ENCODE measurements around the gene PRSS50. TPM values are rescaled to one million over a fixed set of nuclear protein-coding genes. Genes with fewer than 3 reads are reported as not detected.
A peak's percentile ranks its signal among the peaks of the same experiment; 100 is the strongest.
"Not testable (repeated sequence)": the region's sequence is repeated elsewhere in the genome, so short reads cannot be mapped to it uniquely, and the experiment has no call there.

Gene PRSS50
- total and polyA plus RNA-seq, 8 donors: under 0.01 to 0.10 TPM; not detected in 6

DNA sequence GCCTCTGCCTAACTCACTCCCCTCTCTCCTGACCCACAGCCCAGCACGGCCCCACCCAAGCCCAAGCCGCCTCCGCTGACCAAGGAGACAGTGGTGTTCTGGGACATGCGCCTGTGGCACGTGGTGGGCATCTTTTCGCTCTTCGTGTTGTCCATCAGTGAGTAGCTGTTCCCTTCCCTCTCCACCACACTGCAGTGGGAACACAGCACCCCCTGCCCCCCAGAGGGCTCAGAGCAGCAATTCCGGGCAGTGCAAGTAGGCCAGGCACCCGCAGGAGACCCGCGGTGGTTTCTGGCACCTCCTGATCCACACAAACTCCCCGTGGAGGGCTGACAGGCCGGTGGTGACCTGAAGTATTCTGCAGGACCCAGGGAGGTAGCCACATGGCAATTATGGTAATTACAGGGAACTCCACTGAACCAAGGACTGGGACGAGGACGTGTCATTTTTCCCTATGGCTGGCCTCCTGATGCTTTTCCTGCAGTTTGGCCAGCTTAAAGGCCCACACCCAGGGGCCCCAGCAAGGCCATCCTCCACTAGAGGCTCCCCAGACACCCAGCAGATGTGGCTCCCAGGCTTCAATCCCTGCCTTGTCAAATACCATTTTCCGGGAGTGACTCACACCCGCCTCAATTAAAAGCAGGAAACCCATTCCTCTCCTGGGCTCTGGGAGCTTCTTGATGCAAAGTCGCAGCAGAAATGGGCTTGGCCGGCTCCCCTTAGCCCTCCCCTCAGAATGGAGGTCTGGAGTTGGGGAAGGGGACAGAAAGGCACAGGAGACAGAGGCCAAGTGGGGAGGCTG lies 11.7 kb downstream of the PRSS50 start:
- H3K9me3 ChIP-seq: no peaks in the 10 kb centered on the region
- H3K27ac ChIP-seq: no peak overlapping the region
- no peak overlapping the region for H3K4me3 ChIP-seq
- no peak for DNase-seq
- TF ChIP-seq, protein P1, sequence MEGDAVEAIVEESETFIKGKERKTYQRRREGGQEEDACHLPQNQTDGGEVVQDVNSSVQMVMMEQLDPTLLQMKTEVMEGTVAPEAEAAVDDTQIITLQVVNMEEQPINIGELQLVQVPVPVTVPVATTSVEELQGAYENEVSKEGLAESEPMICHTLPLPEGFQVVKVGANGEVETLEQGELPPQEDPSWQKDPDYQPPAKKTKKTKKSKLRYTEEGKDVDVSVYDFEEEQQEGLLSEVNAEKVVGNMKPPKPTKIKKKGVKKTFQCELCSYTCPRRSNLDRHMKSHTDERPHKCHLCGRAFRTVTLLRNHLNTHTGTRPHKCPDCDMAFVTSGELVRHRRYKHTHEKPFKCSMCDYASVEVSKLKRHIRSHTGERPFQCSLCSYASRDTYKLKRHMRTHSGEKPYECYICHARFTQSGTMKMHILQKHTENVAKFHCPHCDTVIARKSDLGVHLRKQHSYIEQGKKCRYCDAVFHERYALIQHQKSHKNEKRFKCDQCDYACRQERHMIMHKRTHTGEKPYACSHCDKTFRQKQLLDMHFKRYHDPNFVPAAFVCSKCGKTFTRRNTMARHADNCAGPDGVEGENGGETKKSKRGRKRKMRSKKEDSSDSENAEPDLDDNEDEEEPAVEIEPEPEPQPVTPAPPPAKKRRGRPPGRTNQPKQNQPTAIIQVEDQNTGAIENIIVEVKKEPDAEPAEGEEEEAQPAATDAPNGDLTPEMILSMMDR (IDR thresholded peaks at IDR 0.05): no peak
- TF ChIP-seq EP300 (IDR thresholded peaks at IDR 0.05): no peak
- TF ChIP-seq POLR2A (IDR thresholded peaks at IDR 0.05): no peak
- no peak for TF ChIP-seq POLR2AphosphoS5 (IDR thresholded peaks at IDR 0.05)
- H3K36me3 ChIP-seq: no peaks in the 10 kb centered on the region
- peaks cover 7 to 17% (median 8%) of the 10 kb centered on the region in 4 donors for H3K4me1 ChIP-seq
- WGBS, 5 donors: 65 to 79% (median 75%) methylated on average over 19 of the region's 19 CpGs
- intact Hi-C loops (cut with DNase I; ENCODE audit: low total_unique reads): loop anchor here (5.0 kb wide), 1 partner anchor 196 kb away; no protein-coding TSS in a partner anchor
- peaks cover 0 to 21% (median 13%) of the 10 kb centered on the region in 3 donors for H3K27me3 ChIP-seq

DNA sequence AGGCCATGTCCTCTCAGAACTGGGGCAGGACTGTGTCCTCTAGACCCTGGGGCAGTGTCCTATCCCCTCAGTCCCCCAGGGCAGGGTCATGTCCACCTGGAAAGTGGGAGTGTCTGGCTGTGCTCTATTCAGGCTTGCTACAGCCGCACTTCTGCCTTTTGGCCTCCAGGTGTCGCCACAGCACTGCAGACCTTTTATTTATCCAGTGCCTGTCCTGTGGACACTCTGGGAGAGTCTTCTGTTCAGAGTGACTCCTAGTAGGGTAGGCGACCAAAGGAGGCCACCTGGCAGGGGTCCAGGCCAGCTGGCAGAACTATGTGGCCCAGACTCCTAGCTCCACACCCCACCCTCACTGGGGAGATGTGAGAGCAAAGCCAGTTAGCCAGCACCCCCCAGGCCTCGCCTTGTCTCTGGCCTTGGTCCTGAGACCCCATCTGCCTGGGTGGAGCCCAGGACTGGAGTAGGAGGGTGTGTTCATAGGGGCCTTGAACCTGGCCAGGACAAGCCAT lies 12.6 kb downstream of the PRSS50 start:
- WGBS, 5 donors: 19 to 25% (median 21%) methylated on average over 4 of the region's 4 CpGs
- peak; percentile 80 to 88 for DNase-seq
- Histone ChIP-seq H3K4me1 (peaks cover 13 to 26% (median 16%) of the 10 kb centered on the region in 4 donors), H3K27me3 (peaks cover 0 to 26% (median 17%) of the 10 kb centered on the region in 3 donors), H3K27ac (no peak overlapping the region), H3K4me3 (no peak overlapping the region), H3K36me3 (no peaks in the 10 kb centered on the region), H3K9me3 (no peaks in the 10 kb centered on the region)
- intact Hi-C loops (cut with DNase I; ENCODE audit: low total_unique reads): loop anchor here (5.0 kb wide), 1 partner anchor 197 kb away; no protein-coding TSS in a partner anchor
- TF ChIP-seq, protein P1 (IDR thresholded peaks at IDR 0.05): peak in 5 of 7 experiments; percentile 91 to 98 (median 96)
- TF ChIP-seq POLR2AphosphoS5 (IDR thresholded peaks at IDR 0.05): no peak

DNA sequence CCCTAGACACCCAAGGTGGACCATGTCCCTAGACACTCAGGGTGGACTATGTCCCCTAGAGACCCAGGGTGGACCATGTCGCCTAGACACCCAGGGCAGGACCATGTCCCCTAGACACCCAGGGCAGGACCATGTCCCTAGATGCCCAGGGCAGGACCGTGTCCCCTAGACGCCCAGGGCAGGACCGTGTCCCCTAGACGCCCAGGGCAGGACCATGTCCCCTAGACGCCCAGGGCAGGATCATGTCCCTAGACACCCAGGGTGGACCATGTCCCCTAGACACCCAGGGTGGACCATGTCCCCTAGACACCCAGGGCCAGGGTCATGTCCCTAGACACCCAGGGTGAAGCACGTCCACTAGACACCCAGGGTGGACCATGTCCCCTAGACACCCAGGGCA lies 13.3 kb downstream of the PRSS50 start:
- H3K4me1 ChIP-seq: peaks cover 18 to 33% (median 23%) of the 10 kb centered on the region in 4 donors
- H3K36me3 ChIP-seq; DNase-seq; H3K27ac ChIP-seq; intact Hi-C loops (cut with DNase I; ENCODE audit: low total_unique reads); H3K9me3 ChIP-seq; H3K4me3 ChIP-seq: not testable (repeated sequence)
- peaks cover 0 to 26% (median 17%) of the 10 kb centered on the region in 3 donors for H3K27me3 ChIP-seq
- 49 to 80% (median 50%) methylated on average over 1 to 7 of the region's 7 CpGs for WGBS, 5 donors

DNA sequence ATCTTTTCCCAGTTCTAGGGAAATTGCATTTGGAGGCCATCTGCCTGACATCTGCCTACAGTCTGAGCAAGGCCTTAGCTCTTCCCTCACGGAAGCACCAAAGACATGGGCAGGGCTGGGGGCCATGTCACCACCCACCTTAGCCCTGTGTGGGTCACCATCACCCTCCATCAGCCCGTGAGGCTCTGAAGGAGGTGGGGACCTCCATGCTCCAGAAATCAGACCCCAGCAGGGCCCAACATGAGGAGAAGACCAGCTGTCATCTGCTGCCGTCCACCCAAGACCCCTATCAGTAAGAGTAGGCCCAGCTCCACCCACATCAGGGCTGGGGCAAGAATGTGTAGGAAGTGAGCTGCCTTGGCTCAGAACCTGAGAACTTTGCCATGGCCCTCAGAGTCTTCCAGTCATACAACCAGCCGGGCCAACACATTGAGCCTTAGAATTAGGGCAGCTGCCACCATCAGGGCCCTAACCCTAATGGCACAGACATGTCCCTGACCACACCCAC lies 14.6 kb downstream of the PRSS50 start:
- no peak for TF ChIP-seq EP300 (IDR thresholded peaks at IDR 0.05)
- TF ChIP-seq POLR2A (IDR thresholded peaks at IDR 0.05): no peak
- TF ChIP-seq, protein P1 (IDR thresholded peaks at IDR 0.05): no peak
- TF ChIP-seq POLR2AphosphoS5 (IDR thresholded peaks at IDR 0.05): no peak
- no peak overlapping the region for H3K4me3 ChIP-seq
- 75 to 90% (median 85%) methylated on average over 2 to 4 of the region's 4 CpGs for whole genome bisulfite sequencing, 5 donors
- DNase-seq: no peak
- intact Hi-C loops (cut with DNase I; ENCODE audit: low total_unique reads): no loop called here
- peaks cover 18 to 36% (median 23%) of the 10 kb centered on the region in 4 donors for H3K4me1 ChIP-seq
- no peak overlapping the region for H3K27ac ChIP-seq
- no peaks in the 10 kb centered on the region for H3K9me3 ChIP-seq
- peaks cover 0 to 26% (median 17%) of the 10 kb centered on the region in 3 donors for H3K27me3 ChIP-seq
- H3K36me3 ChIP-seq: no peaks in the 10 kb centered on the region
